ENCODE data around the gene ABCA13.

DNA sequence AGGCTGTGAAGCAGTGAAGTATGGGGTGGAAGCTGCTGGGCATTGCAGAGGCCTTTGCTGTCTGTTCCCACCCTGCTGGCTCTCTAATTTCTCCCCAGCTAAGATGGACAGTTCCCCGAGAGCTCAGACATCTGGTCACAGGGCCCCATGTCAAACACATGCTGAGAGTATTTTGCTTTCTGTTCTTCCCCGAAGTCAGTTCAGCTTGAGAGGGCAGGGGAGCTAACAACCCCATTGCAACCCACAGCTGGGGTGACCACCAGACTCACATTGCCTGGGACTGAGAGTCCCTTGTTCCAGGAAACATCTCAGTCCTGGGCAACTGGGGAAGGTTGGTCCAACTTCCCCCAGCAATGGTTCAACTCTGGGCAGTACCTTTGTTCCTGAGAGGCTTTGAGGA is 52.8 kb downstream of the ABCA13 start:
- TF ChIP-seq, protein P1, sequence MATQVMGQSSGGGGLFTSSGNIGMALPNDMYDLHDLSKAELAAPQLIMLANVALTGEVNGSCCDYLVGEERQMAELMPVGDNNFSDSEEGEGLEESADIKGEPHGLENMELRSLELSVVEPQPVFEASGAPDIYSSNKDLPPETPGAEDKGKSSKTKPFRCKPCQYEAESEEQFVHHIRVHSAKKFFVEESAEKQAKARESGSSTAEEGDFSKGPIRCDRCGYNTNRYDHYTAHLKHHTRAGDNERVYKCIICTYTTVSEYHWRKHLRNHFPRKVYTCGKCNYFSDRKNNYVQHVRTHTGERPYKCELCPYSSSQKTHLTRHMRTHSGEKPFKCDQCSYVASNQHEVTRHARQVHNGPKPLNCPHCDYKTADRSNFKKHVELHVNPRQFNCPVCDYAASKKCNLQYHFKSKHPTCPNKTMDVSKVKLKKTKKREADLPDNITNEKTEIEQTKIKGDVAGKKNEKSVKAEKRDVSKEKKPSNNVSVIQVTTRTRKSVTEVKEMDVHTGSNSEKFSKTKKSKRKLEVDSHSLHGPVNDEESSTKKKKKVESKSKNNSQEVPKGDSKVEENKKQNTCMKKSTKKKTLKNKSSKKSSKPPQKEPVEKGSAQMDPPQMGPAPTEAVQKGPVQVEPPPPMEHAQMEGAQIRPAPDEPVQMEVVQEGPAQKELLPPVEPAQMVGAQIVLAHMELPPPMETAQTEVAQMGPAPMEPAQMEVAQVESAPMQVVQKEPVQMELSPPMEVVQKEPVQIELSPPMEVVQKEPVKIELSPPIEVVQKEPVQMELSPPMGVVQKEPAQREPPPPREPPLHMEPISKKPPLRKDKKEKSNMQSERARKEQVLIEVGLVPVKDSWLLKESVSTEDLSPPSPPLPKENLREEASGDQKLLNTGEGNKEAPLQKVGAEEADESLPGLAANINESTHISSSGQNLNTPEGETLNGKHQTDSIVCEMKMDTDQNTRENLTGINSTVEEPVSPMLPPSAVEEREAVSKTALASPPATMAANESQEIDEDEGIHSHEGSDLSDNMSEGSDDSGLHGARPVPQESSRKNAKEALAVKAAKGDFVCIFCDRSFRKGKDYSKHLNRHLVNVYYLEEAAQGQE (IDR thresholded peaks at IDR 0.05; ENCODE audit: low read depth) = no peak
- TF ChIP-seq, protein P2, sequence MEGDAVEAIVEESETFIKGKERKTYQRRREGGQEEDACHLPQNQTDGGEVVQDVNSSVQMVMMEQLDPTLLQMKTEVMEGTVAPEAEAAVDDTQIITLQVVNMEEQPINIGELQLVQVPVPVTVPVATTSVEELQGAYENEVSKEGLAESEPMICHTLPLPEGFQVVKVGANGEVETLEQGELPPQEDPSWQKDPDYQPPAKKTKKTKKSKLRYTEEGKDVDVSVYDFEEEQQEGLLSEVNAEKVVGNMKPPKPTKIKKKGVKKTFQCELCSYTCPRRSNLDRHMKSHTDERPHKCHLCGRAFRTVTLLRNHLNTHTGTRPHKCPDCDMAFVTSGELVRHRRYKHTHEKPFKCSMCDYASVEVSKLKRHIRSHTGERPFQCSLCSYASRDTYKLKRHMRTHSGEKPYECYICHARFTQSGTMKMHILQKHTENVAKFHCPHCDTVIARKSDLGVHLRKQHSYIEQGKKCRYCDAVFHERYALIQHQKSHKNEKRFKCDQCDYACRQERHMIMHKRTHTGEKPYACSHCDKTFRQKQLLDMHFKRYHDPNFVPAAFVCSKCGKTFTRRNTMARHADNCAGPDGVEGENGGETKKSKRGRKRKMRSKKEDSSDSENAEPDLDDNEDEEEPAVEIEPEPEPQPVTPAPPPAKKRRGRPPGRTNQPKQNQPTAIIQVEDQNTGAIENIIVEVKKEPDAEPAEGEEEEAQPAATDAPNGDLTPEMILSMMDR (IDR thresholded peaks at IDR 0.05 in 2 of 3, conservative IDR thresholded peaks at IDR 0.05 in 1 of 3; ENCODE audit: borderline replicate concordance in 1 of 3, insufficient read depth in 1 of 3, low read depth in 2 of 3, low read length in 2 of 3) = no peak
- TF ChIP-seq ZBTB33 (IDR thresholded peaks at IDR 0.05; ENCODE audit: extremely low read depth, insufficient replicate concordance, low read length) = no peak
- TF ChIP-seq SIN3A (IDR thresholded peaks at IDR 0.05; ENCODE audit: low read depth) = no peak
- TF ChIP-seq POLR2AphosphoS5 (IDR thresholded peaks at IDR 0.05; ENCODE audit: low read depth, low read length) = no peak
- TF ChIP-seq RAD21 (IDR thresholded peaks at IDR 0.05; ENCODE audit: low read depth) = no peak
- TF ChIP-seq ELF1 (IDR thresholded peaks at IDR 0.05; ENCODE audit: borderline replicate concordance, low read depth) = no peak
- TF ChIP-seq POLR2A (IDR thresholded peaks at IDR 0.05; ENCODE audit: borderline replicate concordance, extremely low read depth, insufficient read depth, insufficient read length) = no peak
- no peak for TF ChIP-seq EZH2phosphoT487 (IDR thresholded peaks at IDR 0.05; ENCODE audit: borderline replicate concordance)
